Measurements from ENCODE around the gene ATRAID. TPM values are rescaled to one million over a fixed set of nuclear protein-coding genes. Genes with fewer than 3 reads are reported as not detected.

The ATRAID gene
- total RNA-seq, 2 donors from 2014 or later = 101 to 140 TPM

GRCh38 chr2:27182346-27182745 lies 29.5 kb upstream of the ATRAID start:
- peaks cover 10% of the 10 kb centered on the region for H3K27me3 Mint-ChIP-seq (ENCODE audit: insufficient read depth)
- H3K4me3 Mint-ChIP-seq = no peak overlapping the region
- DNase-seq = no peak

GRCh38 chr2:27184115-27184514 lies 27.7 kb upstream of the ATRAID start:
- Histone ChIP-seq H3K27ac (ENCODE audit: low read depth, low read length) (no peak overlapping the region), H3K4me3 (ENCODE audit: low read length) (no peak overlapping the region), H3K27me3 (ENCODE audit: control insufficient read depth, insufficient read depth, low read length, poor library complexity, severe bottlenecking) (no peaks in the 10 kb centered on the region), H3K4me1 (ENCODE audit: control insufficient read depth, insufficient read depth, low read length) (no peaks in the 10 kb centered on the region), H3K9me3 (ENCODE audit: control insufficient read depth, low read length) (no peaks in the 10 kb centered on the region), H3K9ac (ENCODE audit: extremely low read depth, low read length, poor library complexity, severe bottlenecking) (no peak overlapping the region), H3K36me3 (ENCODE audit: control insufficient read depth, insufficient read depth, low read length) (no peaks in the 10 kb centered on the region)
- H3K4me1 Mint-ChIP-seq = peaks cover 2% of the 10 kb centered on the region
- H3K36me3 Mint-ChIP-seq (ENCODE audit: low read depth) = no peaks in the 10 kb centered on the region
- H3K9me3 Mint-ChIP-seq = no peaks in the 10 kb centered on the region
- no peak for DNase-seq
- H3K27me3 Mint-ChIP-seq (ENCODE audit: insufficient read depth) = peaks cover 9% of the 10 kb centered on the region
- H3K27ac Mint-ChIP-seq = no peak overlapping the region
- TF ChIP-seq CTCF (conservative IDR thresholded peaks at IDR 0.05) = no peak
- H3K4me3 Mint-ChIP-seq = no peak overlapping the region
- 88 to 95% methylated on average over 2 to 4 of the region's 4 CpGs for WGBS, 2 experiments (ENCODE audit: insufficient coverage in 1 of 2, insufficient read length in 1 of 2)

More at GRCh38 chr2:27182346-27182745, 29.5 kb upstream of the ATRAID start:
- Mint-ChIP-seq H3K9me3 (no peaks in the 10 kb centered on the region), H3K36me3 (ENCODE audit: low read depth) (no peaks in the 10 kb centered on the region), H3K27ac (no peak overlapping the region), H3K4me1 (peaks cover 2% of the 10 kb centered on the region)
- no peak overlapping the region for H3K27ac ChIP-seq (ENCODE audit: low read depth, low read length)
- H3K4me3 ChIP-seq (ENCODE audit: low read length) = no peak overlapping the region
- no peaks in the 10 kb centered on the region for H3K4me1 ChIP-seq (ENCODE audit: control insufficient read depth, insufficient read depth, low read length)
- no peaks in the 10 kb centered on the region for H3K9me3 ChIP-seq (ENCODE audit: control insufficient read depth, low read length)
- H3K9ac ChIP-seq (ENCODE audit: extremely low read depth, low read length, poor library complexity, severe bottlenecking) = no peak overlapping the region
- TF ChIP-seq CTCF (conservative IDR thresholded peaks at IDR 0.05) = no peak
- H3K36me3 ChIP-seq (ENCODE audit: control insufficient read depth, insufficient read depth, low read length) = no peaks in the 10 kb centered on the region
- 69 to 71% methylated on average over 4 of the region's 4 CpGs for WGBS, 2 experiments (ENCODE audit: insufficient coverage in 1 of 2, insufficient read length in 1 of 2)
- H3K27me3 ChIP-seq (ENCODE audit: control insufficient read depth, insufficient read depth, low read length, poor library complexity, severe bottlenecking) = no peaks in the 10 kb centered on the region

GRCh38 chr2:27185331-27186026 lies 26.4 kb upstream of the ATRAID start:
- Histone ChIP-seq H3K36me3 (ENCODE audit: control insufficient read depth, insufficient read depth, low read length) (no peaks in the 10 kb centered on the region), H3K9me3 (ENCODE audit: control insufficient read depth, low read length) (no peaks in the 10 kb centered on the region), H3K9ac (ENCODE audit: extremely low read depth, low read length, poor library complexity, severe bottlenecking) (no peak overlapping the region), H3K4me1 (ENCODE audit: control insufficient read depth, insufficient read depth, low read length) (no peaks in the 10 kb centered on the region), H3K27ac (ENCODE audit: low read depth, low read length) (no peak overlapping the region), H3K4me3 (ENCODE audit: low read length) (no peak overlapping the region), H3K27me3 (ENCODE audit: control insufficient read depth, insufficient read depth, low read length, poor library complexity, severe bottlenecking) (no peaks in the 10 kb centered on the region)
- Mint-ChIP-seq H3K27me3 (ENCODE audit: insufficient read depth) (peaks cover 7% of the 10 kb centered on the region), H3K9me3 (peaks cover 7% of the 10 kb centered on the region), H3K36me3 (ENCODE audit: low read depth) (no peaks in the 10 kb centered on the region), H3K27ac (no peak overlapping the region), H3K4me1 (peaks cover 2% of the 10 kb centered on the region), H3K4me3 (no peak overlapping the region)
- no peak for TF ChIP-seq CTCF (conservative IDR thresholded peaks at IDR 0.05)
- whole genome bisulfite sequencing, 2 experiments (ENCODE audit: insufficient coverage in 1 of 2, insufficient read length in 1 of 2) = 85 to 89% methylated on average over 5 to 6 of the region's 6 CpGs
- no peak for DNase-seq

Data from endodermal cell (in vitro differentiated cells).